Activated naive CD4-positive, alpha-beta T cell treated with Interleukin-2 at 50 U/mL for 16 hours (primary cell): Measurements from ENCODE around the gene TRIM14.
"Not testable (repeated sequence)": the region's sequence is repeated elsewhere in the genome, so short reads cannot be mapped to it uniquely, and the experiment has no call there.

ENCODE experiments used
- DNase-seq: peaks from one replicate; pipeline ENCODE4 v3.0.0-alpha.2; 2020

Gene TRIM14

DNA sequence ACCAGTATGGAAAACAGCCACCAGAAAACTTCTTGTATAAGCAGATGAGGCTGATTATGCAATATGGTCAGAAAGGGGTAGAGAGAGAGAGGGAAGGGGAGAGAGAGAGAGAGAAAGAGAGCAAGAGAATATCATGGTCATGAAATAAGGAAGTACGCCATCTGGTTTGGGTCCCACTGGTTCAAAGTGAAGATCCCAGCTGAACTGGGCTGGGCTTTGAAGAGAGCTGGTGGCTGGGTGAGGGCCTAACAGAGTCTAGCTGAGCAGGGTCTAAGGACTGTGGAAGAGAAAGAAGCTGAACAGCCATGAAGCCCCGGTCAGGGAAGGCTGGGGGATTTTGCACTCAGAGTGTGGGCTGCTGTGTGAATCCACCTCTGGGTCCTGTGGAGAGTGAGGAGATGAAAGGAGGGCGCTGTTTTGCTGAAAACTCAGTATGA lies 14.6 kb downstream of the TRIM14 start:
- DNase-seq, result no peak

- DNase-seq, result peak; percentile 75
Measured at GRCh38 chr9:98101868-98102273, 17.2 kb downstream of the TRIM14 start.

- no peak for DNase-seq
Measured at GRCh38 chr9:98101416-98101815, 17.6 kb downstream of the TRIM14 start.

DNA sequence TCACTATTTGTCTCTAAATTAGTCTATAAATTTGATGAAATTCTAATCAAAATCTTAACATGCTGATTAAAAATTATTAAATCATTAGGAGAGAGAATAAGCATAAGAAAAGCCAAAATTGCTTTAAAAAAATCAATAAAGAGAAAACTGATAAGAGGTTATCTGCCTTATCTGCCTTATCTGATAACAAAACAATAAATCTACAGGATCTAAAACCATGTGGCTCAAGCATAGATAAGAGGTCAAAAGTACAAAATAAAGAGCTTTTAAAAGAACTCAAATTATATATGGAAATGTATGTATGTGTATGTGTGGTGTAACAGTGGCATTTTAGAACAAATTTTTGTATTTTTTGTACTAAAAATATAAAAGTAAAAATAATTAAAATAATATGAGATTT lies 18.6 kb downstream of the TRIM14 start:
- no peak for DNase-seq

- DNase-seq, result no peak
Measured at GRCh38 chr9:98099898-98100297, 19.1 kb downstream of the TRIM14 start.

DNA sequence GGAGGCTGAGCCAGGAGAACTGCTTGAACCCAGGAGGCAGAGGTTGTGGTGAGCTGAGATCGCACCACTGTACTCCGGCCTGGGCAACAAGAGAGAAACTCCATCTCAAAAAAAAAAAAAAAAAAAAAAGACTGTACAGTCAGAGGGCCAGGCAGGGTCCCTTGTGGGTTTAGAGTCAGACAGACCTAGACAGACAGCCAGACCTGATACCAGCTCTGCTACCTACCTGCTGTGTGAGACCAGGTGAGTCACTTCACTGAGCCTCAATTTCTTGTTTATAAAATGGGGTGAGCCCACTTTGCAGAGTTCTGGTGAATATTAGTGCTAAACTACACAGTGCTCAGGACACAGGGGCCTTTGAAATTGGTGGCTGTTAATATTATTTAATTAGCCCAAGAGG lies 19.7 kb downstream of the TRIM14 start:
- peak; percentile 29 for DNase-seq

GRCh38 chr9:98097836-98098235 lies 21.2 kb downstream of the TRIM14 start:
- peak; percentile 58 for DNase-seq

GRCh38 chr9:98096091-98096490 lies 22.9 kb downstream of the TRIM14 start:
- no peak for DNase-seq

DNA sequence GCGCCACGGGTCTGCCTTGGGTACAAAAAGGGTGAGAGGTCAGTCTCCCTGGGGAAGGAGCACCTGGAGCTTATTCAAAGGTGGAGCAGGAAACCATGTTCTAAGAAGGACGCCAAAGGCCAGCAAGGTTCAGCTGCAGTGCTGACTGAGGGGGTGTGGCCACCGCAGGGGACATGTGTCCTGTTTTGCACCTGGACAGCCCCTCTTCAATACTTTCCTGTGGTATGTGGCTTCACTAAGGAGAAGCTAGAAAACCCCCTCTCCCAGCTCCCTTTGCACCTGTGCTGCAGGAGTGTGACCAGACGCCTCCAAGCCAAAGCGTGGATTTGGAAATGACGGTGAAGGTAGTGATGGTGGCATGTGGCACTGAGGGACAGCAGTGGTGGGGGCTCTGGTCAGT lies 23.6 kb downstream of the TRIM14 start:
- DNase-seq, result no peak

DNA sequence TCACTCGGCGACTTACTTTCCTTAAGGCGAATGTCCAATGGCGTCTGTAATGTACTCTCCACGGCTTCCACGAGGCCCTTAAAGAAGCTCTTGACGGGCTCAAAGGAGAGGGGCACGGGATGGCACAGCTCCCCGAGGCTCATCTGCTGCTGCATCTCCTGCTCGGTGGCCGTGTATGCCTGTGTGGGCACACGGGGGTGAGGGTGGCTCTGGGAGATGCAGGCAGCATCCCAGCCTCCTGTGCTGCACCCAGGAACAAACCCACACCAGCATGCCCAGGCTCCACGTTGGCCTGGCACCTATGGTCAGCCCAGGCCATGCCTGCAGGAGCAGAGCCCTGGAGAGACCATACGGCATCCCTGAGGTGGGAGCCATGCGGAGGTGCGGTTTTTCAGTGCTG lies 24.2 kb downstream of the TRIM14 start:
- no peak for DNase-seq

DNA sequence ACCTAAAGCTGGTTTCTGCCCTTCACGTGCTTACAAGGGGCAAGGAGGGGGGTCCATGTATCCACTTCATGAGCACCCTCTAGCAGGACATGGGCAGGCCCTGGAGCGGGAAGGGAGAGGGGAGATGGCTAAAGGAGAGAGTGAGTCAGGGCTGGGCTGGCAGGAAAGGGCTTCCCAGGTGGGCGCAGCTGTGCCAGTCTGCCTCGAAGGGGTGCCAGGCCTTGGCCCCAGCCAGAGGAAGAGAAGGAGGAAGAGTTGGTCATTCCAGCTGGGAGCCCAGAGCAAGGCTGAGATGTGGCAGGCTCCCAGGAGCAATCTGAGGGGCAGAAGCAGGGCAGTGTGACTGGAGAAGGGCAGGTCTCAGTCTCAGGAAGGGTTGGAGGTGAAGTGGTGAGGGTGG lies 24.7 kb downstream of the TRIM14 start:
- DNase-seq, result no peak

GRCh38 chr9:98092613-98092931 lies 26.4 kb downstream of the TRIM14 start:
- no peak for DNase-seq

- no peak for DNase-seq
Measured at GRCh38 chr9:98091735-98092612, 27.0 kb downstream of the TRIM14 start.

- not testable (repeated sequence) for DNase-seq
Measured at GRCh38 chr9:98090674-98091073, 28.3 kb downstream of the TRIM14 start.

GRCh38 chr9:98087420-98088354 lies 31.3 kb downstream of the TRIM14 start:
- DNase-seq, result no peak

- DNase-seq, result no peak
Measured at GRCh38 chr9:98086461-98086860, 32.6 kb downstream of the TRIM14 start.

GRCh38 chr9:98085944-98086343 lies 33.1 kb downstream of the TRIM14 start:
- no peak for DNase-seq

DNA sequence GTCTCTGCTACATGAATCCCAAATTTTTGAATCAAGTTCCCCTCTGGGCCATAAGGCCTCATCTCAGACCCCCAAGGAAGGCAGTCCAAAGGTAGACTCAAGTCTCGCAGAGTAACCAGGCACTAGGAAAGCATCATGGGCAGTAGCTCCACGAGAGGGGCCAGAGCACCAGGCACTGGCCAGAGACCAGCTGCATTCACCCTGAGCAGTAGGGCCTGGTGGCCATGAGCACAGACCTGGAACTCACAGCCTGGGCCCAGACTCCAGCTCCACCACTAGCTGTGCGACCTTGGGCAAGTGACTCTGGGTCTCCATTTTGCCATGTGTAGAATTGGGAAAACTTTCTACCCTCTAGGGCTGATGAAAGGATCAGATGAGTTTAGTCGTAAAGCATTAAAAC lies 34.0 kb downstream of the TRIM14 start:
- DNase-seq, result no peak

DNA sequence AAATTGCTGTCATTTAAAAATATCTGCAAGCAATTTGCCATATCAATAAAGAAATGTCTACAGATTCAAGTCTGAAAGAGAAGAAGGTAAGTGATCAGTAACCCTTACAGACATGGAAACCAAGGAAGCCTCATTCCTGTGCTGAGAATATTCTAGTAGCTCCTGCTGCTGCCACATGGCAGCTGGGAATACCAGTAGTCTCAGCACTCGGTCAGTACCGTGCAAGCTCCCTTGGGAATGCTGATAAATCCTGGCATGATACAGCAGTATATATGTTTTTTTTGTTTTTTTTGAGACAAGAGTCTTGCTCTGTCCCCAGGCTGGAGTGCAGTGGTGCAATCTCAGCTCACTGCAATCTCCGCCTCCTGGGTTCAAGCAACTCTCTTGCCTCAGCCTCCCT lies 34.6 kb downstream of the TRIM14 start:
- DNase-seq, result no peak

- no peak for DNase-seq
Measured at GRCh38 chr9:98083566-98084183, 35.3 kb downstream of the TRIM14 start.

- DNase-seq, result no peak
Measured at GRCh38 chr9:98083061-98083501, 35.9 kb downstream of the TRIM14 start.

DNA sequence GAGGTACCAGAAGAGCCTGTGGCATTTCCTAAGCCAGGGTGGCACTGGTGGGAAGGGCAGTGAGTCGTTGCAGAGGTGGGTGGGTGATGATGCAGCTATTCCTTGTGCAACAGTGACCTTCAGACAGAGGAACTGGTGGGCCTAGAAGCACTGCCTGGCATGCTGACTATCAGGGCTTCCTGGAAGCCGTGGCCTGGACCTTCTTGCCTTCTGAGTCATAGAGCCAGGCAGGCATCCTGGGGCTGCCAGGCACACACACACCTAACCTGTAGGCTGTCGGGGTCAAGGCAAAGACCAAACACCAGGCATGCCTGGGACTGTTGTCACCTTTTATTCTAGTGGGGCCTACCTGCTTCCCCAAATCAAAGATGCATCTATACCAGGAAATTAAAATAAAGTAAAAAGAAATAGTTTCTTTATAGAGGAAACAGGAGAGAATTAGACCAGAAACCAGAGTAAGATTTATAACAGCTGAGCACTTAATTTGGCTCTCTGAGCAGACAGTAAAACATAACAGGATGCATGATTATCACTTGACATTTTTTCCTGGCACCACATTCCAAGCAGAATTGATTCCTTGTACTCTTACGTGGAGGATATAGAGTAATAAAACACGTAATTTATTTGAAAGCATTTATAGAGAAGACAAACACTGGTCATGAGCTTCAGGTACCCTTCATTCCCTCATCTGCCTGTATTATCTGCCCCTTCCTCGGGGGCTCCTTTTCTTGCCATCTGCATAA lies 37.4 kb downstream of the TRIM14 start:
- DNase-seq, result peak; percentile 41

DNA sequence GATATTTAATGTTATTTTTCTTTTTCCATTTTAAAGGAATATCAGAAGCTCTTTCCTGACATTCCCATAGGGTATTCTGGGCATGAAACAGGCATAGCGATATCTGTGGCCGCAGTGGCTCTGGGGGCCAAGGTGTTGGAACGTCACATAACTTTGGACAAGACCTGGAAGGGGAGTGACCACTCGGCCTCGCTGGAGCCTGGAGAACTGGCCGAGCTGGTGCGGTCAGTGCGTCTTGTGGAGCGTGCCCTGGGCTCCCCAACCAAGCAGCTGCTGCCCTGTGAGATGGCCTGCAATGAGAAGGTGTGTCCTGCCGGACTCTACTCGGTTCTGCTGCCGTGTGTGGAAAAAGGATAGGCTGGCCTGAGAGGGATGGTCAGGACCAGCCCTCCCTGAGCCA lies 38.2 kb downstream of the TRIM14 start:
- no peak for DNase-seq
